NCI-H2107 treated with DMSO at 0.1 percent for 48 hours (cell line): ENCODE results near the gene ANKFN1.

ENCODE experiments used
- DNase-seq: peaks from one replicate; lab custom pipeline; 2025; ENCODE audit not compliant: unreplicated experiment; lab: John Stamatoyannopoulos, UW

The ANKFN1 gene

GRCh38 chr17:56152874-56153602, at the start of gene ANKFN1:
ANKFN1 (plus strand) TSS chr17:56153475; CDS start chr17:56212668, 59,193 bp downstream.
- no peak for DNase-seq

GRCh38 chr17:56108811-56109284, 44.4 kb upstream of the ANKFN1 start:
- no peak for DNase-seq

GRCh38 chr17:56109836-56110235, 43.4 kb upstream of the ANKFN1 start:
- no peak for DNase-seq

GRCh38 chr17:56110463-56111135, 42.7 kb upstream of the ANKFN1 start:
- no peak for DNase-seq

GRCh38 chr17:56111706-56112485, 41.4 kb upstream of the ANKFN1 start:
- DNase-seq, result no peak

GRCh38 chr17:56113486-56113885, 39.8 kb upstream of the ANKFN1 start:
- DNase-seq, result no peak

- DNase-seq, result no peak
Measured at GRCh38 chr17:56114469-56114868, 38.8 kb upstream of the ANKFN1 start.

GRCh38 chr17:56119191-56119590, 34.1 kb upstream of the ANKFN1 start:
- no peak for DNase-seq

GRCh38 chr17:56119936-56120335, 33.3 kb upstream of the ANKFN1 start:
- no peak for DNase-seq

GRCh38 chr17:56121191-56122051, 31.9 kb upstream of the ANKFN1 start:
- DNase-seq, result no peak

GRCh38 chr17:56125830-56126819, 27.1 kb upstream of the ANKFN1 start:
- no peak for DNase-seq

- no peak for DNase-seq
Measured at GRCh38 chr17:56130026-56130425, 23.2 kb upstream of the ANKFN1 start.

- no peak for DNase-seq
Measured at GRCh38 chr17:56130631-56131030, 22.6 kb upstream of the ANKFN1 start.

GRCh38 chr17:56131431-56131830, 21.8 kb upstream of the ANKFN1 start:
- DNase-seq, result no peak

- no peak for DNase-seq
Measured at GRCh38 chr17:56136301-56136700, 17.0 kb upstream of the ANKFN1 start.

- no peak for DNase-seq
Measured at GRCh38 chr17:56141046-56141839, 12.0 kb upstream of the ANKFN1 start.

- no peak for DNase-seq
Measured at GRCh38 chr17:56142325-56142724, 10.9 kb upstream of the ANKFN1 start.

- DNase-seq, result no peak
Measured at GRCh38 chr17:56142781-56143180, 10.5 kb upstream of the ANKFN1 start.

GRCh38 chr17:56144223-56144622, 9.1 kb upstream of the ANKFN1 start:
- DNase-seq, result no peak
